RWPE1 (cell line): ENCODE data around the gene PLXNB1.
A peak's percentile ranks its signal among the peaks of the same experiment; 100 is the strongest.
"Not testable (repeated sequence)": the region's sequence is repeated elsewhere in the genome, so short reads cannot be mapped to it uniquely, and the experiment has no call there.

Experiments used
- CTCF ChIA-PET: fragments of 350-600 bp; sonication (Branson Sonifier 250); formaldehyde crosslinking; extraction: SDS; loops from one replicate; lab custom pipeline; 2021; lab: Yijun Ruan, JAX
- POLR2A ChIA-PET: fragments of 400-600 bp; formaldehyde crosslinking; extraction: SDS; loops from one replicate; lab custom pipeline; 2020; ENCODE audit warnings: antibody characterized with exemption; ENCODE audit not compliant: low non-redundant PET; lab: Yijun Ruan, JAX
- DNase-seq: peaks from one replicate; pipeline ENCODE4 v3.0.0; 2012; ENCODE audit warnings: low spot score
- H3K27ac ChIP-seq: fragments of 450-650 bp; 2 replicates; pipeline ENCODE4 v1.5.1; 2017
- TF ChIP-seq, protein P1 (sequence below): fragments of 450-650 bp; conservative IDR thresholded peaks from 2 replicates; pipeline ENCODE4 v1.5.1; 2017; ENCODE audit warnings: low read depth, mild to moderate bottlenecking

PLXNB1 gene

DNA sequence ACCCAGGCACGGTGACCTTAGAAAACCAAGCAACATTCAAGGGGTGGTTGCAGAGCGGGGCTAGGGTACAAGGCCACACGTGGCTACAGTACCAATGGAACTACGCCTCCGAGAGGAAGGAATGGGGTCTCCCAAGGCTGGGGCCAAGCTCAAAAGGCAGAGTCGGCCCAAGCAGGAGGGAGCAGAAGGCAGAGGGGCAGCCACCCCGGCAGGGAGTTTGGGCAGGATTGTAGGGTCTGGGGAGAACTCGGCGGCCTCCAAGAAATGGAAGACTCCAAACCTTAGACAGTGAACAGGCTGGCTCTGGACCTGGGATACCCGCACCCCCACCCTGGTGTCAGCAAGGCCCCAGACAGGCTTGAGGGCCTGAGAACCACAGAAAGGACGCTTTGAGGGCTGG lies 45.3 kb upstream of the PLXNB1 start:
- peak overlapping the region; percentile 100 for H3K27ac ChIP-seq
- TF ChIP-seq, protein P1, sequence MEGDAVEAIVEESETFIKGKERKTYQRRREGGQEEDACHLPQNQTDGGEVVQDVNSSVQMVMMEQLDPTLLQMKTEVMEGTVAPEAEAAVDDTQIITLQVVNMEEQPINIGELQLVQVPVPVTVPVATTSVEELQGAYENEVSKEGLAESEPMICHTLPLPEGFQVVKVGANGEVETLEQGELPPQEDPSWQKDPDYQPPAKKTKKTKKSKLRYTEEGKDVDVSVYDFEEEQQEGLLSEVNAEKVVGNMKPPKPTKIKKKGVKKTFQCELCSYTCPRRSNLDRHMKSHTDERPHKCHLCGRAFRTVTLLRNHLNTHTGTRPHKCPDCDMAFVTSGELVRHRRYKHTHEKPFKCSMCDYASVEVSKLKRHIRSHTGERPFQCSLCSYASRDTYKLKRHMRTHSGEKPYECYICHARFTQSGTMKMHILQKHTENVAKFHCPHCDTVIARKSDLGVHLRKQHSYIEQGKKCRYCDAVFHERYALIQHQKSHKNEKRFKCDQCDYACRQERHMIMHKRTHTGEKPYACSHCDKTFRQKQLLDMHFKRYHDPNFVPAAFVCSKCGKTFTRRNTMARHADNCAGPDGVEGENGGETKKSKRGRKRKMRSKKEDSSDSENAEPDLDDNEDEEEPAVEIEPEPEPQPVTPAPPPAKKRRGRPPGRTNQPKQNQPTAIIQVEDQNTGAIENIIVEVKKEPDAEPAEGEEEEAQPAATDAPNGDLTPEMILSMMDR = no peak
- no peak for DNase-seq
- ChIA-PET CTCF (interaction anchor here (0.5 kb wide), 1 partner anchor 40 kb away, joined by 3 read pairs; no protein-coding TSS in a partner anchor), POLR2A (no interaction called here)

DNA sequence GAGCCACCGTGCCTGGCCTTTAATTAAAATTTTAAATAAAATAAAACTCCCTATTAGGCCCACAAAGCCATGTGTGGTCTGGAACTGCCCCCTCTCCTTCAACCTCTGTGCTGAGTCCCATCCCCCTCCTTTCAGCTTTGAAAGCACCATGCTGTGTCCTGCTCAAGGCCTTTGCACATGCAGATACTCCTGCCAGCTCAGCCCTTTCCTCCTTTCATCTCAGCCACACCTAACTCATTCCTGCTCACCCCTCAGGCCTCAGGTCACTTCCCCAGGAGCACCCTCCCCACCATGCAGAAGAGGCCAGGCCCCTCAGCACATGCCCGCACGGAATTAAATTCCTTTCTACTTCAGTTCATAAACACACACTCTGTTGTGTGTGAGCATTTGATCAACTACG lies 44.7 kb upstream of the PLXNB1 start:
- DNase-seq = no peak
- CTCF ChIA-PET = interaction anchor here (0.5 kb wide), 1 partner anchor 39 kb away, joined by 3 read pairs; no protein-coding TSS in a partner anchor
- H3K27ac ChIP-seq = peak overlapping the region; percentile 100
- POLR2A ChIA-PET = no interaction called here
- TF ChIP-seq, protein P1 = no peak

DNA sequence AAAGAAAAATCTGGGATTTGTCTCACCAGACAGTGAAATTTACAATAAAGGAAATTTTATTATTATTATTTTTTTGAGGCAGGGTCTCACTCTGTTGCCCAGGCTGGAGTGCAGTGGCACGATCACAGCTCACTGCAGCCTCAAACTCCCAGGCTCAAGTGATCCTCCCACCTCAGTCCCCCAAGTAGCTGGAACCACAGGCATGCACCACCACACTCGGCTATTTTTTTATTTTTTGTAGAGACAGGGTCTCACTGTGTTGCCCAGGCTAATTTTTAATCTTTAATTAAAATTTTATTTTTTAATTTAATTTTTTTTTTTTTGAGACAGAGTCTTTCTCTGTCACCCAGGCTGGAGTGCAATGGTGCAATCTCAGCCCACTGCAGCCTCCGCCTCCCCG lies 44.1 kb upstream of the PLXNB1 start:
- peak overlapping the region; percentile 100 for H3K27ac ChIP-seq
- CTCF ChIA-PET = interaction anchor here (0.6 to 1.4 kb wide), 5 partner anchors 17 to 75 kb away, joined by 3 to 6 read pairs (median 4); no protein-coding TSS in a partner anchor
- DNase-seq, POLR2A ChIA-PET: not testable (repeated sequence)

DNA sequence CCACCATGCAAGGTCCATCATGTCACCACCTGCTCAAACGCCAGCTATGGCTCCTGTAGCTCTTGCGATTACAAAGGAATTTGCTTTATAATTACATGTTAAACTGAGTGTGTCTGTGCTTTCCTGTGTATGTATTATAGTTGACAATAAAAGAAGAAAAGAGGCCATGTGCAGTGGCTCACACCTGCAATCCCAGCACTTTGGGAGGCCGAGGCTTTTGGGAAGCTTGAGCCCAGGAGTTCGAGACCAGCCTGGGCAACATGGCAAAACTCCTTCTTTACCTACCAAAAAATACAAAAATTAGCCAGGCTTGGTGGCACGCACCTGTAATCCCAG lies 43.7 kb upstream of the PLXNB1 start:
- no peak for DNase-seq
- H3K27ac ChIP-seq = peak overlapping the region; percentile 100
- POLR2A ChIA-PET = no interaction called here
- CTCF ChIA-PET = interaction anchor here (0.6 to 1.4 kb wide), 4 partner anchors 26 to 76 kb away, joined by 4 to 6 read pairs (median 4); no protein-coding TSS in a partner anchor
- TF ChIP-seq, protein P1 = no peak

DNA sequence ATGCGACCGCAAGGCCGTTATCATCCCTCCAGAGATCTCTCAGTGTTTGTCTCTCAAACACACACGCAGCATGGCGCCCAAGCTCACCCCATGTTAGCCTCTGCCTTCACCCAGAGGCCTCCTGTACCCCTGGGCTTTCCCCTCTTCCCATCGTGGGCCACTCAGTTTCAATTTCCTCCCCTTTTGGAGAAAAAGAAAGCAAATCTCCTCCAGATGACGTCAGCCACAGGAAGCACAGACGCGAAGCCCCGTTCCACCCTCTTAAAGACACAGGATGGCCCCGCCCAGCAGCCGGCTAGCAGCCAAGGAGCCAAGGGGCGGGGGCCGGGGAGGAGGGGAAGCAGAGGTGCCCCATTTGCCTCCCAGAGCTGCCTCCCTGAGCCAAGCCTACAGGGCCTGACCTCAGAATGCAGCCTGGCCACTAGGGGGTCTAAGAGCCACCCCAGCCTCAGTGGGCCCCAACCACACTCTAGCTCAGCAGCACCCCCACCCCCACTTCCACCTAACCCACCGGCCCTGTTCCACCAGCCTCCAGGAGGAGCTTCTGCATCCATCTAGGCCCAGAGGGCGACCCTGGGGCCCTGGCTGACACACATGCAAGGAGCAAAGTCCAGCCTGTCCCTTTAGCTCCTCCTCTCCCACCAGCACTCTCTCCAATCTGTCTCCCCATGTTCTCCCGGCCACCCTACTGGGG lies 43.2 kb upstream of the PLXNB1 start:
- ChIA-PET POLR2A (no interaction called here), CTCF (interaction anchor here (0.9 to 1.4 kb wide), 3 partner anchors 32 to 76 kb away, joined by 4 to 6 read pairs (median 5); no protein-coding TSS in a partner anchor)
- peak; percentile 87 for DNase-seq
- TF ChIP-seq, protein P1 = peak; percentile 43
- H3K27ac ChIP-seq = peak overlapping the region; percentile 100

DNA sequence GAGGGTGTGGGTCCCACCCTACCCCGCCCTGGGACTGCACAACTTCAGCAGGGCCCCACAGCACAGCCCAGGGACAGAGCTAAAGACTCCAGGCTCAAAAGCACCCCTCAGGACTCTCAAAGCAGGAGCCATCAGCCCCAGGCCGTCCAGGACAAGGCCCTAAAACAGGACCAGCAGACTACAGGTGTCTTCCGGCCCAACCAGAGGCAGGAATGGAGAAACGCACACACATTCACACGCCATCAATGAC lies 42.7 kb upstream of the PLXNB1 start:
- ChIA-PET CTCF (interaction anchor here (1.4 kb wide), 1 partner anchor 37 kb away, joined by 5 read pairs; no protein-coding TSS in a partner anchor), POLR2A (no interaction called here)
- no peak for DNase-seq

More for the DNA sequence above, 42.7 kb upstream of the PLXNB1 start:
- TF ChIP-seq, protein P1 = no peak
- H3K27ac ChIP-seq = peak overlapping the region; percentile 100
